CD4-positive, alpha-beta T cell treated with Interleukin-15 for 1 hour (primary cell): ENCODE results near the gene RSPRY1.
"Not testable (repeated sequence)": the region's sequence is repeated elsewhere in the genome, so short reads cannot be mapped to it uniquely, and the experiment has no call there.

Experiments used
- DNase-seq: peaks from one replicate; pipeline ENCODE4 v3.0.0-alpha.2; 2020

Gene RSPRY1

DNA sequence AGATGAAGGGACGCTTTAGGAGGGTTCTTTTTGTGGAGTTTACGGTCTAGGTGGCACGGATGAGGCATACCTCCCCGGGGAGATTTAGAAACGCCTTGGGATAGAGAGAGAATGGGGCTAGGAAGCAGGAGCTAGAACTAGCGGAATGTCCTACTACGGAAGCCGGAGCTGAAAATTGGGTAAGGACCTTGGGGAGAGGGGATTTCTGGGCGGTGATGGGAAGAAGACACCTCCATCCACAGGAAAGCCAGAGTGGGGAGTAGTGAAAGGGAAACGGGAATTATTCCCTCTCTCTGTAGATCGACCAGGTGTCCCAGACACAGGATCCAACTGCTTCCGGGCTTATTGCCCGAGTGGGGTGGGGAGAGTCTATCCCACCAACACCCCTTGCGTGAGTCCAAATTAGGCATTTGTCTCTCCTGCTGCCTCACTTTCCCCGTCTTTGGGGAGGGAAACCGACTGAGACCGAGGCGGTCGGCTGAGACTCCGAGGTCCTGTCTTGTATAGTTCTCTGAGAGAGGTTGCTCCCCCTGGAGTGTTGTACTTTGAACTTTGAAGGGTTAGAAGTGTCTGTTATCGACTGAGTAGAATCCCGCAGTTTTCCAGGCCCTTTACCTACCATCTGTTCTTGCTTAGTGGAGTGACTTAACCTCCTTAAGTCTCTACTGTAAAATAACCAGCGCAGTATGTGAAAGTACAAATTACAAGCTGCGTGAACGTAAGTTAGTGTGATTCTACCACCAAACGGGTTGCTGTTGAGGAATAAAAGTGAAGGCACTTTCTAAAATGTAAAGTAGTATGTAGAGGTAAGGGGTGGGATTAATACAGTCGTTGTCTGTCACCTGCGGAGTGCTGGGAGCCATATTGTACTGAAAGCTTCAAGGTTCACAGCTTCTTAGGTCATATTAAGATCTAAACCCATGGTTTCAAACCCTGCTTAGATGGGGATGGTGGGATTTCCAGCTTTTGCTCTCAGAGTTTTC is 1.0 kb downstream of the RSPRY1 start:
- no peak for DNase-seq

DNA sequence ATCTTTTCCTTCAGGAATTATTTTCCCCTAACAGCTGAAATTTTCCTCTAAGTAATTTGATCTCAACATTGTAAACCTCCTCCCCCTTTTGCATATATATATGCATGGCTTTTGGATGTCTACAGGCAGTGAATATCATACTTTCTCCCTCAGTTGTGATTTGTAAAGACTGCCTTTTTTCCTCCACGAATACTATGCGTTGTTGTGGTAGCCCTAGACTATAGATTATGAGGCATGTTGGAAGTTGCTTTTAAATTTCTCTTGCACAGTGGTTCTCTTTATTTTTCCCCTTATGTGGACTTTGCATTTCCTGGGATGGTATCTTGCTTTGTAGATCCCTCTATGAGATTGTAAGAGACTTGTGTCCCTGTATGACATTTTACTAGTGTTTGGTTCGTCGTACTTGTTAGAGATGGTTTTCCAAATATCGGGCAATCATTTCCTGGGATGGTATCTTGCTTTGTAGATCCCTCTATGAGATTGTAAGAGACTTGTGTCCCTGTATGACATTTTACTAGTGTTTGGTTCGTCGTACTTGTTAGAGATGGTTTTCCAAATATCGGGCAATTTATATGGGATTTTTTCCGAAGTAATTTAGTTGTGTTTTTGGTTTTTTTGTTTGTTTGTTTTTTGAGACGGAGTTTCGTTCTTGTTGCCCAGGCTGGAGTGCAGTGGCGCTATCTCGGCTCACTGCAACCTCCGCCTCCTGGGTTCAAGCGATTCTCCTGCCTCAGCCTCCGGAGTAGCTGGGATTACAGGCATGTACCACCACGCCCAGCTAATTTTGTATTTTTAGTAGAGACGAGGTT is 2.0 kb downstream of the RSPRY1 start:
- not testable (repeated sequence) for DNase-seq

GRCh38 chr16:57188711-57189002 is 2.5 kb downstream of the RSPRY1 start:
- DNase-seq = no peak

DNA sequence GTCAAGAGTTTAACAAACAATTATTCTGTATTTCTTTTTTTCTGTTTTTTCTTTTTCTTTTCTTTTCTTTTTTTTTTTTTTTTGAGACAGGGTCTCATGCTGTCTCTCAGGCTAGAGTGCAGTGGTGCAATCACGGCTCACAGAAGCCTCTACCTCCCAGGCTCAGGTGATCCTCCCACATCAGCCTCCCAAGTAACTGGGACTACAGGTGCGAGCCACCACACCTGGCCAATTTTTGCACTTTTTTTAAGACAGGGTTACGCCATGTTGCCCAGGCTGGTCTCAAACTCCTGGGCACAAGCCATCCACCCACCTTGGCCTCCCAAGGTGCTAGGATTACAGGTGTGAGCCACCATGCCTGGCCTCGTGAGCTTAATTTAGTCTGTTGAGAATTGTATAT is 3.4 kb downstream of the RSPRY1 start:
- DNase-seq = not testable (repeated sequence)

DNA sequence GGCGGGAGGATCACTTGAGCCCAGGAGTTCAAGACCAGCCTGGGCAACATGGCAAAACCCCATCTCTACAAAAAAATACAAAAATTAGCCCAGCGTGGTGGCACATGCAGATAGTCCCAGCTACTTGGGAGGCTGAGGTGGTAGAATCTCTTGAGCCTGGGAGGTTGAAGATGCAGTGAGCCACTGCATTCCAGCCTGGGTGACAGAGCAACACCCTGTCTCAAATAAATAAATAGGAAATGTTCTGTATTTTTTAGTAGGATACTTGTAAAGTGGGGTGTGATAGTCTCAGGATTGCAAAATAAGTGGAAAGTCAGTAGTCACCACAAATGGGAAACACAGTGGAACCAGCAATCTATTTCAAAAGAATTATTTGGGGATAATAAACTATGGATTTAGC is 4.0 kb downstream of the RSPRY1 start:
- DNase-seq = no peak

DNA sequence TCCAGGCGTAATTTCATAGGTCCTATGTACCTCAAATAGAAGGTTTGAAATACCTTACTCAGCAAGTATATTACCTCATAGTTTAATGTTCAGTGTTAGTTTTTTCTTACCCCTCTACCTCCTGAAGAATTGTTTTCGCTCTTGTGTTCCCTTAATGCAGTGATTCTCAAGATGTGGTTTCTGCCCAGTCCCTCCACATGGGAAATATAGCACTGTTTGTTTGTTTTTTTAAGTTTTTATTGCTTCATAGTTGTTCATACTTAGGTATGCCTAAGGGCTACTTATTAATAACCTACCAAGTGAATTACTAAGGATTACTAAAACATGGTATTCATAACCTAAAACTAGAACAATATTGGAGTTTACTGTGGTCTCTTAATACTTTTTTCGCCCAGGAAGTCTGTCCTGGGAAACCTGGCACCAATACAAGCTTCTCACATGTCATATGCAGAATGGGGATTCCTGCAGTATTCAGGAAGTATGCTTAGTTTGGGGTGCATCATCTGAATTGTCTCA is 5.0 kb downstream of the RSPRY1 start:
- no peak for DNase-seq

DNA sequence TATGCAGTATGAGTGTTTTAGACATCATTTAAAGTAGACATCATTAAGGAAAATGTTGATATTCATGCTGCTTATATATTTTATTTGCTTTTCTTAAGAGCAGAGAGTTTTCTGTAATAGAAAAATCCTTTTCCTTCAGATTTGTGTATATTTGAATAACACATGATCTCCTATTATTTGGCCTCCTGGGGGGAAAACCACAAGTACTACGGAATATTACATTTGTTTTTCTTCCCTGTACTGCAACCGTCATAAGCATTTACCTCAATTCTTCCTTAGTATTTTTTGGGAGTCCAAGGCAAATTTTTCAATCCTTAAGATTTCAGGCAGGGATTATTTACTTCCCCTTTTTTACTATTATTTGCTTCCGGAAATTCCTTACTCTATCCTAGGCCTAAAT is 6.0 kb downstream of the RSPRY1 start:
- DNase-seq = no peak

GRCh38 chr16:57192720-57193486 is 6.8 kb downstream of the RSPRY1 start:
- DNase-seq = no peak

- DNase-seq = no peak
These were observed 8.4 kb downstream of the RSPRY1 start for GRCh38 chr16:57194512-57194911.

DNA sequence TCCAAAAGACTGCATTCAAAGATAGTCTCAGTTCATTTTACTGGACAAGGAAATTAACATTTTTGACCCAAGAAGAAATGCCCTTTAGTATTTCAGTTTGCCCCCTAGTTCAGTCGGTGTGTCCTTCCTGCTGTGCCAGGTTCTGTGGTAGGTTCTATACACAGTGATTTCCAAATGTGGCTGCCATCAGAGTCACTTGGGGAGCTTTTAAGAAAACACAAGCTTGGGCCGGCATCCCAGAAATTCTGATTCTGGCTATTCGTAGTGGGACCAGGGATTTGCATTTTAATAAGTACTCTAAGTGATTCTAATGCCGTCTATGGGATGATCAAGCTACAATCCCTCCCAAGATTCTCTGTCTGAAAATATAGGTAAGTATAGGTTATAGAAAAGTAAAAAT is 10.2 kb downstream of the RSPRY1 start:
- DNase-seq = no peak

DNA sequence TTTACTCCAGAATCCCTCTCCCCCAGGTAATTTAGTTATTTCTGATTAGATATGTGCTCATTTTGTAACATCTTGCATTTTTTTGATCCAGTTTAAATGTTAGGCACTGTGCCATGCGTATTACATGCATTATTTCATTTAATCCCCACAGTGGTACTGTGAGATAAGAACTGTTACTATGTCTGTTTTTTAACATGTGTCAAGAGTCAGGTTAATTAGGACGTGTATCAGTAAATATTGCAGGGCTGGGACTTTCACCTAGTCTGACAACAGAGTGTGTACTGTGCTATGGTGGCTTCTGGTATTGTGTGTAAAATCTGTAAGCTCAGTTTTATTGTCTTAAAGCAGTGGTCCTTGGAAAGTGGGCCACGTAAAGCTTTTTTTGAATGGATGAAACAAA is 10.6 kb downstream of the RSPRY1 start:
- DNase-seq = no peak

DNA sequence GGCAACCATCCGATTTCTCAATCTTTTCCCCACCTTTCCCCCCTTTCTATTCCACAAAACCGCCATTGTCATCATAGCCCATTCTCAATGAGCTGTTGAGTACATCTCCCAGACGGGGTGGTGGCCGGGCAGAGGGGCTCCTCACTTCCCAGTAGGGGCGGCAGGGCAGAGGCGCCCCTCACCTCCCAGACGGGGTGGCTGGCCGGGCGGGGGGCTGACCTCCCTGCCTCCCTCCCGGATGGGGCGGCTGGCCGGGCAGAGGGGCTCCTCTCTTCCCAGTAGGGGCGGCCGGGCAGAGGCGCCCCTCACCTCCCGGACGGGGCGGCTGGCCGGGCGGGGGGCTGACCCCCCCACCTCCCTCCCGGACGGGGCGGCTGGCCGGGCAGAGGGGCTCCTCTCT is 14.2 kb downstream of the RSPRY1 start:
- not testable (repeated sequence) for DNase-seq

- DNase-seq = not testable (repeated sequence)
These were observed 14.8 kb downstream of the RSPRY1 start for GRCh38 chr16:57200926-57201325.

DNA sequence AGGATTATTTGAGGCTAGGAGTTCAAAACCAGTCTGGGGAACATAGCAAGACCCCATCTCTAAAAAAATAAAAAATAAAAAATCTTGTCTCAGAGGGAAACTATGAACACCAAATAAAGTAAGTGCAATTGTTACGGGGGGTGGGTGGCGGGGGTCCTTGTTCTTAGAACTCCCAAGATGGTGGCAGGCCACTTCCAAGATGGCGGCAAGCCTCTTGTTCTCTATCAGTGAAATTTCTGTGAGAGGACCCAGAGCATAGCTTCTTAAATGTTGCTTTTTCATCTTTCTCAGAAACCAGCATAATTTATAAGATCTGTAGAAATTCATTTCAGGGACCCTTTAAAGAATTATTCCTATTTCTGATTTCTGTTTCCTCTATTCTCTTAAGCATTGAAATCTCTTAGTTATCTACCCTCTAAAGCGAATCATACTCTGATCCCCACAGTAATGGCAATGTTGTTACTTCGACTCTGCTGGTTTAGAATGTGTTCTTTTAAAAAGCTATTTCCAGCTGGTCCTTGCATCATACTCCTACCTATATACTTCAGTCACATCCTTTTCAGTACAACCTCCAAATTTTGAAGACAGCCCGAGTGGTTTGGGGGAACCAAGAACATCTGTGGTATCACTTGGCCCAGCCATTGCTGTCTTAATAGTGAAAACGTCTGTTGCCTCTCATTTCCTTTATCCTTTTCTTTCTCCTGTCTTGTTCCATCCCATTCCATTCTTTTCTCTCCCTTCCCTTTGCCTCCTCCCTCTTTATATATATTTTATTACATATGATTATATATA is 16.2 kb downstream of the RSPRY1 start:
- DNase-seq = no peak

DNA sequence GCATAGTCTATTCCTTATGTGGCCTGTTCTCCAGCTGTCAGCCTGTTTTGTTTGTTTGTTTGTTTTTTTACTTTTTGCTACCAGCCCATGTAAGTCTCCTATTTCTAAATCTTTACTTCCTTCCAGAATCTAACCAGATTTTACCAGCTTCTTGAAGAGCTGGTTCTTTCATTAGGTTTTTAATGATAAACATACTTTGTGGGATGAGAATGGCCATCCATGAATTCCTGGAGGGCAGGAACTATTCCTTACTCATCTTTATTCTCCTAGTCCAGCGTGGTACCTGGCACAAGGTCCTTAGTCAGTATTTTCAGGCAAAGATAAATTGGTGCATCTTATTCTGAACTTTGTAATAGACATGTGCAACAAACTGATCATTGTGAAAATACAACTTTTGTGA is 17.3 kb downstream of the RSPRY1 start:
- DNase-seq = no peak

- no peak for DNase-seq
These were observed 18.5 kb downstream of the RSPRY1 start for GRCh38 chr16:57204675-57205074.

DNA sequence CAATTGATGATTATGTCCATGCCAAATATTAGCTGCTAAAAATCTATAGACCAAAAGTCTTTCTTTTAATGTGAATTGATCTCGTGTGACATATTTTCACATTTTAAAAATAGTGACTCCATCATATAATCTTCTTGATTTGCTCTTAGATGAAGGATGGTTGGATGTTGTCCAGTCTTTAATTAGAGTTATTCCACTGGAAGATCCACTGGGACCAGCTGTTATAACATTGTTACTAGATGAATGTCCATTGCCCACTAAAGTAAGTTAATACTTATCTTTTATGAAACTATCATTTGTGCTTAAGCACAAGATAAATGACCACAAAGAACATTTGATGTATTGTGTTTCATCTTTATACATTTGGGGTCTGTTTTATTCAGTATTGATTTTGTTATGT is 22.8 kb downstream of the RSPRY1 start:
- no peak for DNase-seq

DNA sequence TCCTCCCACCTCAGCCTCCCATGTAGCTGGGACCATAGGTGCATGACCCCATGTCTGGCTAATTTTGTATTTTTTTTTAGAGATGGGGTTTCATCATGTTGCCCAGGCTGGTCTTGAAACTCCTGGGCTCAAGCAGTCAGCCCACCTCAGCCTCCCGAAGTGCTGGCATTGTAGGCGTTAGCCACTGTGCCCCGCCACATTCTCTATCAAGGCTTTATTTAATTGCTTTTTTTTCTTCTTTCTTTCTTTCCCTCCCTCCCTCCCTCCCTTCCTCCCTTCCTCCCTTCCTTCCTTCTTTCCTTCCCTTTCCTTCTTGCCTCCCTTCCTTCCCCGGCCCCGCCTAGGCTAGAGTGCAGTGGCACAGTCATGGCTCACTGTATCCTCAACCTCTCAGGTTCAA is 23.7 kb downstream of the RSPRY1 start:
- no peak for DNase-seq

DNA sequence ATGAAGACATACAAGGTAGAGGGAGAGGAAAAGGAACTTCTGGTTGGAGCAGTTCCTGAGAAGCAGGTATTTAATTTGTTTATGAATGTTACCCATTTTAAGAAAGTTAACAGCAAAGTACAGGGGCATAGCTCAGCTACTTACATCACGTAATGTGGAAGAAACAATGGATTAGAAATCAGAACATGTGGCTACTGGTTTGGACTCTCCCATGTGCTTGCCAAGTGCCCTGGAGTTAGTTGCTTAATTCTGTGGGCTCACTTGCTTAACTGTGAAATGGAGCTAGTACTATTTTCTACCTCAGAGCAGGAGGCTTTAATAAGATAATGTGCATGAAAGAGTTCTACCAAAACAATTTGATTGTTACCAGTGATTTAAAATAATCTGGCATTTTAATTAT is 27.3 kb downstream of the RSPRY1 start:
- DNase-seq = no peak

DNA sequence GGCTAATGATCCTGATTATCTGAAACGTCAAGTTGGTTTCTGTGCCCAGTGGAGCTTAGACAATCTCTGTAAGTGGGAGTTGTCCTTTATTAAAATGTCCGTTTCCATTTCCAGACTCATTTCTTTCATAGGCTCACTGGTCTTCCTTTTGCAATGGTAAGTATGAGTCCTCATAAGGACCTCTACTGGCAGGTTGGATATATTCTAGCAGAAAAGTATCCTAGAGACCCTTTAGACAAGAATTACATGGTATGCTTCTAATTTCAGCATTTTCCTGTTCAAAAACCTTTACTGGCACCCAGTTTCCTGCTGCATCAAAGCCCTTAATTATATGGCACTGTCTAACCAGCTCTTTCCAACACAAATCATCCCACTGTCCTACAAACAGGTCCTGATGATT is 30.8 kb downstream of the RSPRY1 start:
- no peak for DNase-seq

GRCh38 chr16:57223057-57223456 is 36.9 kb downstream of the RSPRY1 start:
- no peak for DNase-seq

GRCh38 chr16:57224651-57225335 is 38.7 kb downstream of the RSPRY1 start:
- DNase-seq = no peak
